ENCODE results near the gene HSBP1. TPM values are rescaled to one million over a fixed set of nuclear protein-coding genes. Genes with fewer than 3 reads are reported as not detected.

Gene HSBP1
- total and polyA plus RNA-seq, 7 donors = 45.9 to 109 (median 71.7) TPM

- H3K9me3 ChIP-seq = peaks cover 4% of the 10 kb centered on the region
- DNase-seq = no peak
- no peak overlapping the region for H3K4me3 ChIP-seq
- H3K4me1 ChIP-seq = no peaks in the 10 kb centered on the region
- H3K27ac ChIP-seq = no peak overlapping the region
- ATAC-seq = no peak
- TF ChIP-seq CTCF (IDR thresholded peaks at IDR 0.05) = no peak
- no peaks in the 10 kb centered on the region for H3K36me3 ChIP-seq (ENCODE audit: insufficient read depth in 1 of 2, low read depth in 1 of 2)
- 58 to 75% (median 63%) methylated on average over 5 of the region's 5 CpGs for WGBS, 3 donors
- intact Hi-C loops (cut with DNase I) = no loop called here
- H3K27me3 ChIP-seq (ENCODE audit: insufficient read depth in 3 of 3, low read length in 2 of 3) = no peaks in the 10 kb centered on the region
Observed at GRCh38 chr16:83831456-83831987, 23.7 kb downstream of the HSBP1 start.

DNA sequence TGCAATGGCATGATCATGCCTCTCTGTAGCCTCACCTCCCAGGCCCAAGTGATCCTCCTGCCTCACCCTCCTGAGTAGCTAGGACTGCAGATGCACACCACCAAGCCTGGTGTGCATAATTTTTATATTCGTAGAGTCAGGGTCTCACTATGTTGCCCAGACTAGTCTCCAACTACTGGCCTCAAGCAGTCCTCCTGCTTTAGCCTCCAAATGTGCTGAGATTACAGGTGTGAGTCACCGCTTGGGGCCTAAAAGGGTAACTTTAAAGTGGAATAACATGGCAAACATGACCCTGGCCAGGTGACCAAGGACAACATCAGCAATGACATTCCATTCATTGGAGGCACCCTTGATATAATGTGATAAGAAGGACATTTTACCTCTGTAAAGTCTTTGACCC, 26.1 kb downstream of the HSBP1 start:
- H3K27ac ChIP-seq = no peak overlapping the region
- no peaks in the 10 kb centered on the region for H3K27me3 ChIP-seq (ENCODE audit: insufficient read depth in 3 of 3, low read length in 2 of 3)
- intact Hi-C loops (cut with DNase I) = no loop called here
- no peaks in the 10 kb centered on the region for H3K36me3 ChIP-seq (ENCODE audit: insufficient read depth in 1 of 2, low read depth in 1 of 2)
- DNase-seq (no peak), ATAC-seq (no peak)
- TF ChIP-seq CTCF (IDR thresholded peaks at IDR 0.05) = no peak
- H3K4me3 ChIP-seq = no peak overlapping the region
- peaks cover 4% of the 10 kb centered on the region for H3K9me3 ChIP-seq
- H3K4me1 ChIP-seq = no peaks in the 10 kb centered on the region
- WGBS, 3 donors = 94 to 100% (median 97%) methylated on average over 2 of the region's 2 CpGs

- TF ChIP-seq CTCF (IDR thresholded peaks at IDR 0.05) = no peak
- no peak overlapping the region for H3K4me3 ChIP-seq
- no peak for ATAC-seq
- H3K27ac ChIP-seq = no peak overlapping the region
- no peaks in the 10 kb centered on the region for H3K36me3 ChIP-seq (ENCODE audit: insufficient read depth in 1 of 2, low read depth in 1 of 2)
- 79 to 84% (median 80%) methylated on average over 10 of the region's 10 CpGs for WGBS, 3 donors
- intact Hi-C loops (cut with DNase I) = loop anchor here in 1 of 2 donors (5.0 kb wide), 1 partner anchor 41 kb away; no protein-coding TSS in a partner anchor
- no peaks in the 10 kb centered on the region for H3K4me1 ChIP-seq
- H3K27me3 ChIP-seq (ENCODE audit: insufficient read depth in 3 of 3, low read length in 2 of 3) = no peaks in the 10 kb centered on the region
- no peak for DNase-seq
- H3K9me3 ChIP-seq = peaks cover 4% of the 10 kb centered on the region
Observed at GRCh38 chr16:83835586-83836566, 28.1 kb downstream of the HSBP1 start.

GRCh38 chr16:83837566-83837965, 29.8 kb downstream of the HSBP1 start:
- H3K27ac ChIP-seq = no peak overlapping the region
- H3K9me3 ChIP-seq = peaks cover 4% of the 10 kb centered on the region
- H3K36me3 ChIP-seq (ENCODE audit: insufficient read depth in 1 of 2, low read depth in 1 of 2) = no peaks in the 10 kb centered on the region
- no peaks in the 10 kb centered on the region for H3K4me1 ChIP-seq
- H3K27me3 ChIP-seq (ENCODE audit: insufficient read depth in 3 of 3, low read length in 2 of 3) = no peaks in the 10 kb centered on the region
- intact Hi-C loops (cut with DNase I) = loop anchor here in 1 of 2 donors (5.0 kb wide), 1 partner anchor 40 kb away; no protein-coding TSS in a partner anchor
- H3K4me3 ChIP-seq = no peak overlapping the region
- no peak for ATAC-seq
- no peak for TF ChIP-seq CTCF (IDR thresholded peaks at IDR 0.05)
- 91 to 95% (median 93%) methylated on average over 4 of the region's 4 CpGs for WGBS, 3 donors
- no peak for DNase-seq

Data from psoas muscle (tissue), 8 donors.